Vagina (tissue), 2 donors: ENCODE data around the gene LRCH4. TPM values are rescaled to one million over a fixed set of nuclear protein-coding genes. Genes with fewer than 3 reads are reported as not detected.

ENCODE experiments used
- DNase-seq, 2 donors: peaks; one replicate each; pipeline ENCODE4 v3.0.0-alpha.2; 2017; ENCODE audit errors: extremely low spot score in 2 of 2
- H3K27ac ChIP-seq: fragments of 200-600 bp; sonication (generic); one replicate; pipeline ENCODE4 v1.5.1; 2019
- H3K27me3 ChIP-seq: fragments of 200-600 bp; sonication (generic); one replicate; pipeline ENCODE4 v1.5.1; 2019
- H3K36me3 ChIP-seq, 2 donors: fragments of 200-600 bp; sonication (generic); one replicate each; pipeline ENCODE4 v1.5.1; 2017 to 2019
- H3K4me1 ChIP-seq: fragments of 200-600 bp; sonication (generic); one replicate; pipeline ENCODE4 v1.5.1; 2019
- H3K4me3 ChIP-seq, 2 donors: fragments of 200-600 bp; sonication (generic); 1 replicate in 1 of 2; 2 replicates in 1 of 2; pipeline ENCODE4 v1.5.1; 2016 to 2019
- H3K9me3 ChIP-seq: fragments of 200-600 bp; sonication (generic); one replicate; pipeline ENCODE4 v1.5.1; 2019
- CTCF ChIP-seq, 3 experiments: fragments of 450-650 bp in 2 of 3; fragments of 200-600 bp in 1 of 3; sonication (generic) in 1 of 3; IDR thresholded peaks; one replicate each; pipeline ENCODE4 v1.5.1; 2017 to 2019; ENCODE audit warnings: antibody characterized with exemption in 3 of 3, mild to moderate bottlenecking in 2 of 3, moderate library complexity in 2 of 3
- POLR2A ChIP-seq, 2 donors: fragments of 450-650 bp; IDR thresholded peaks; one replicate each; pipeline ENCODE4 v1.6.1; 2017; ENCODE audit warnings: antibody characterized with exemption in 2 of 2, mild to moderate bottlenecking in 2 of 2, moderate library complexity in 2 of 2
- POLR2AphosphoS5 ChIP-seq, 2 donors: sonication (generic); formaldehyde crosslinking; IDR thresholded peaks; one replicate each; pipeline ENCODE4 v1.9.0; 2017; ENCODE audit warnings: antibody characterized with exemption in 2 of 2, mild to moderate bottlenecking in 2 of 2, low read depth in 1 of 2; ENCODE audit not compliant: insufficient read depth in 1 of 2
- intact Hi-C: fragments of 100-400 bp; cut with DNase I; formaldehyde crosslinking; loops from one replicate; pipeline ENCODE4 v1.15.1; 2023
- total RNA-seq: library from RNA; depleted of rRNA; stranded (reverse); fragments of >200 nt; gene quantifications from one replicate; pipeline ENCODE4 v1.2.3, GENCODE V29; 2016

Gene LRCH4
- total RNA-seq, 1 donor from 2014 or later: 72.2 TPM

- H3K4me3 ChIP-seq: no peak overlapping the region
- H3K4me1 ChIP-seq: peaks cover 26% of the 10 kb centered on the region
- no peaks in the 10 kb centered on the region for H3K9me3 ChIP-seq
- TF ChIP-seq CTCF (IDR thresholded peaks at IDR 0.05) (no peak), POLR2AphosphoS5 (IDR thresholded peaks at IDR 0.05; ENCODE audit: insufficient read depth in 1 of 2, low read depth in 1 of 2) (no peak), POLR2A (IDR thresholded peaks at IDR 0.05) (no peak)
- DNase-seq: no peak
- intact Hi-C loops: loop anchor here (5.0 kb wide), 2 partner anchors 77 to 92 kb away; partner anchors contain the start of gene GIGYF1
- no peaks in the 10 kb centered on the region for H3K36me3 ChIP-seq
- no peaks in the 10 kb centered on the region for H3K27me3 ChIP-seq
- no peak overlapping the region for H3K27ac ChIP-seq
Observed at GRCh38 chr7:100600730-100601038, 14.8 kb upstream of the LRCH4 start.

- intact Hi-C loops: loop anchor here (5.0 kb wide), 2 partner anchors 77 to 92 kb away; partner anchors contain the start of gene GIGYF1
Observed at GRCh38 chr7:100599911-100600729, 14.2 kb upstream of the LRCH4 start.

GRCh38 chr7:100598425-100598824, 12.5 kb upstream of the LRCH4 start:
- TF ChIP-seq CTCF (IDR thresholded peaks at IDR 0.05) (no peak), POLR2AphosphoS5 (IDR thresholded peaks at IDR 0.05; ENCODE audit: insufficient read depth in 1 of 2, low read depth in 1 of 2) (no peak), POLR2A (IDR thresholded peaks at IDR 0.05) (no peak)
- H3K36me3 ChIP-seq: no peaks in the 10 kb centered on the region
- H3K4me1 ChIP-seq: peaks cover 8% of the 10 kb centered on the region
- no peaks in the 10 kb centered on the region for H3K27me3 ChIP-seq
- intact Hi-C loops: no loop called here
- no peak overlapping the region for H3K27ac ChIP-seq
- no peak for DNase-seq
- no peak overlapping the region for H3K4me3 ChIP-seq
- H3K9me3 ChIP-seq: no peaks in the 10 kb centered on the region

More at GRCh38 chr7:100599911-100600729, 14.2 kb upstream of the LRCH4 start:
- H3K9me3 ChIP-seq: no peaks in the 10 kb centered on the region
- TF ChIP-seq POLR2AphosphoS5 (IDR thresholded peaks at IDR 0.05; ENCODE audit: insufficient read depth in 1 of 2, low read depth in 1 of 2) (no peak), POLR2A (IDR thresholded peaks at IDR 0.05) (no peak), CTCF (IDR thresholded peaks at IDR 0.05) (no peak)
- H3K36me3 ChIP-seq: no peaks in the 10 kb centered on the region
- no peaks in the 10 kb centered on the region for H3K27me3 ChIP-seq
- H3K4me1 ChIP-seq: peaks cover 20% of the 10 kb centered on the region
- no peak overlapping the region for H3K4me3 ChIP-seq
- DNase-seq: no peak
- no peak overlapping the region for H3K27ac ChIP-seq

- Histone ChIP-seq H3K36me3 (no peaks in the 10 kb centered on the region), H3K27me3 (no peaks in the 10 kb centered on the region), H3K27ac (no peak overlapping the region), H3K4me1 (peaks cover 5% of the 10 kb centered on the region), H3K4me3 (no peak overlapping the region), H3K9me3 (no peaks in the 10 kb centered on the region)
- no peak for TF ChIP-seq POLR2AphosphoS5 (IDR thresholded peaks at IDR 0.05; ENCODE audit: insufficient read depth in 1 of 2, low read depth in 1 of 2)
- no peak for TF ChIP-seq POLR2A (IDR thresholded peaks at IDR 0.05)
- TF ChIP-seq CTCF (IDR thresholded peaks at IDR 0.05): no peak
- intact Hi-C loops: no loop called here
- DNase-seq: no peak
Observed at GRCh38 chr7:100595188-100595587, 9.3 kb upstream of the LRCH4 start.

GRCh38 chr7:100591596-100591995, 5.7 kb upstream of the LRCH4 start:
- Histone ChIP-seq H3K27ac (no peak overlapping the region), H3K36me3 (no peaks in the 10 kb centered on the region), H3K4me1 (peaks cover 19% of the 10 kb centered on the region), H3K27me3 (no peaks in the 10 kb centered on the region), H3K4me3 (no peak overlapping the region), H3K9me3 (no peaks in the 10 kb centered on the region)
- DNase-seq: no peak
- intact Hi-C loops: no loop called here
- TF ChIP-seq CTCF (IDR thresholded peaks at IDR 0.05) (no peak), POLR2A (IDR thresholded peaks at IDR 0.05) (no peak), POLR2AphosphoS5 (IDR thresholded peaks at IDR 0.05; ENCODE audit: insufficient read depth in 1 of 2, low read depth in 1 of 2) (no peak)
